Right atrium auricular region (tissue), 2 donors: ENCODE measurements around the gene RPL10. TPM values are rescaled to one million over a fixed set of nuclear protein-coding genes. Genes with fewer than 3 reads are reported as not detected.

Experiments used
- DNase-seq: peaks from one replicate; pipeline ENCODE4 v3.0.0-alpha.2; 2019; ENCODE audit warnings: low spot score
- H3K27ac ChIP-seq, 2 donors: fragments of 200-600 bp; sonication (generic); 1 replicate in 1 of 2; 2 replicates in 1 of 2; pipeline ENCODE4 v1.5.1; 2016 to 2019
- H3K27me3 ChIP-seq, 2 donors: fragments of 200-600 bp; sonication (generic); one replicate each; pipeline versions ENCODE4 v1.5.1 to v1.6.0; 2017 to 2019
- H3K36me3 ChIP-seq: fragments of 200-600 bp; sonication (generic); one replicate; pipeline ENCODE4 v1.5.1; 2016
- H3K4me1 ChIP-seq, 2 donors: fragments of 200-600 bp; sonication (generic); one replicate each; pipeline versions ENCODE4 v1.5.1 to v1.6.0; 2017 to 2019
- H3K4me3 ChIP-seq, 2 donors: fragments of 200-600 bp; sonication (generic); 1 replicate in 1 of 2; 2 replicates in 1 of 2; pipeline ENCODE4 v1.5.1; 2017 to 2019; ENCODE audit warnings: mild to moderate bottlenecking in 1 of 2, moderate library complexity in 1 of 2
- H3K9me3 ChIP-seq, 2 donors: fragments of 200-600 bp; sonication (generic); one replicate each; pipeline ENCODE4 v1.5.1; 2019
- CTCF ChIP-seq, 2 donors: fragments of 200-600 bp; sonication (generic); IDR thresholded peaks; one replicate each; pipeline ENCODE4 v1.5.1; 2019; ENCODE audit warnings: antibody characterized with exemption in 2 of 2
- total RNA-seq, 2 donors: library from RNA; depleted of rRNA; stranded (reverse); fragments of >200 nt; gene quantifications; one replicate each; pipeline ENCODE4 v1.1.0, GENCODE V29; 2016

RPL10 gene
- total RNA-seq, 2 donors from 2014 or later, result 1,667 to 4,587 TPM

GRCh38 chrX:154408659-154409221 lies 10.6 kb downstream of the RPL10 start:
- TF ChIP-seq CTCF (IDR thresholded peaks at IDR 0.05), result no peak
- no peak for DNase-seq
- Histone ChIP-seq H3K36me3 (no peaks in the 10 kb centered on the region), H3K27me3 (no peaks in the 10 kb centered on the region), H3K4me1 (peaks cover 0 to 21% of the 10 kb centered on the region in 2 donors), H3K4me3 (peak overlapping the region; percentile 29 to 36), H3K9me3 (no peaks in the 10 kb centered on the region), H3K27ac (peak overlapping the region; percentile 49 to 70)

- Histone ChIP-seq H3K27ac (peak within 1 kb of the TSS; percentile 66 to 70), H3K4me3 (peak within 1 kb of the TSS; percentile 29 to 36), H3K27me3 (no peaks in the 10 kb centered on the region), H3K4me1 (peaks cover 0 to 21% of the 10 kb centered on the region in 2 donors), H3K36me3 (no peaks in the 10 kb centered on the region), H3K9me3 (no peaks in the 10 kb centered on the region)
- TF ChIP-seq CTCF (IDR thresholded peaks at IDR 0.05), result no peak
- DNase-seq, result peak; percentile 84
Observed at GRCh38 chrX:154409222-154409871, 11.2 kb downstream of the RPL10 start, which contains the start of gene DNASE1L1. Gene DNASE1L1 (minus strand): TSS chrX:154409254. CDS start chrX:154405568, 3,686 bp downstream.

GRCh38 chrX:154411981-154412340 lies 13.8 kb downstream of the RPL10 start:
- DNase-seq, result no peak
- Histone ChIP-seq H3K4me3 (peak overlapping the region; percentile 67 to 68), H3K36me3 (no peaks in the 10 kb centered on the region), H3K27me3 (no peaks in the 10 kb centered on the region), H3K4me1 (peaks cover 0 to 21% of the 10 kb centered on the region in 2 donors), H3K27ac (peak overlapping the region; percentile 87 to 91), H3K9me3 (no peaks in the 10 kb centered on the region)
- TF ChIP-seq CTCF (IDR thresholded peaks at IDR 0.05), result no peak

GRCh38 chrX:154412468-154412867 lies 14.3 kb downstream of the RPL10 start:
- Histone ChIP-seq H3K36me3 (no peaks in the 10 kb centered on the region), H3K4me3 (peak overlapping the region; percentile 67 to 68), H3K27me3 (no peaks in the 10 kb centered on the region), H3K4me1 (peaks cover 0 to 21% of the 10 kb centered on the region in 2 donors), H3K27ac (peak overlapping the region; percentile 87 to 91), H3K9me3 (no peaks in the 10 kb centered on the region)
- no peak for DNase-seq
- TF ChIP-seq CTCF (IDR thresholded peaks at IDR 0.05), result no peak

GRCh38 chrX:154413142-154413541 lies 15.0 kb downstream of the RPL10 start:
- DNase-seq, result no peak
- Histone ChIP-seq H3K27me3 (no peaks in the 10 kb centered on the region), H3K27ac (peak overlapping the region in 1 of 2 donors; percentile 91), H3K4me1 (peaks cover 0 to 21% of the 10 kb centered on the region in 2 donors), H3K9me3 (no peaks in the 10 kb centered on the region), H3K4me3 (no peak overlapping the region), H3K36me3 (no peaks in the 10 kb centered on the region)
- TF ChIP-seq CTCF (IDR thresholded peaks at IDR 0.05), result no peak
